ENCODE results near the gene STOX2. TPM values are rescaled to one million over a fixed set of nuclear protein-coding genes. Genes with fewer than 3 reads are reported as not detected.

Gene STOX2
- total RNA-seq, 1 donor from 2014 or later, result 2.5 TPM

- H3K27me3 ChIP-seq (ENCODE audit: insufficient read depth, low read length), result no peaks in the 10 kb centered on the region
- H3K4me2 ChIP-seq (ENCODE audit: low read length), result no peak overlapping the region
- H3K79me2 ChIP-seq (ENCODE audit: insufficient read depth, low read length), result no peaks in the 10 kb centered on the region
- H3K9me3 ChIP-seq (ENCODE audit: insufficient read depth, low read depth, low read length), result no peaks in the 10 kb centered on the region
- no peak overlapping the region for H3K4me3 Mint-ChIP-seq (ENCODE audit: unreplicated experiment)
- no peak for DNase-seq (ENCODE audit: low read depth)
- H3K36me3 Mint-ChIP-seq (ENCODE audit: low read depth, unreplicated experiment), result no peaks in the 10 kb centered on the region
- FAIRE-seq, result no peak
- H3K9me3 Mint-ChIP-seq (ENCODE audit: unreplicated experiment), result peaks cover 2% of the 10 kb centered on the region
- no peaks in the 10 kb centered on the region for H4K20me1 ChIP-seq (ENCODE audit: insufficient read depth, low read length)
- no peak for TF ChIP-seq CTCF (IDR thresholded peaks at IDR 0.05; ENCODE audit: insufficient read depth, low read depth, low read length)
- no peak for TF ChIP-seq EZH2 (IDR thresholded peaks at IDR 0.05; ENCODE audit: insufficient read depth, low read length)
- H3K27ac ChIP-seq (ENCODE audit: low read depth, low read length), result no peak overlapping the region
- H3K4me3 ChIP-seq (ENCODE audit: insufficient read depth, low read depth, low read length), result no peak overlapping the region
- H3K27me3 Mint-ChIP-seq (ENCODE audit: low read depth, unreplicated experiment), result peaks cover 18% of the 10 kb centered on the region
- H3K4me1 ChIP-seq (ENCODE audit: insufficient read depth, low read length), result no peaks in the 10 kb centered on the region
- no peaks in the 10 kb centered on the region for H3K4me1 Mint-ChIP-seq (ENCODE audit: low read depth, unreplicated experiment)
- H3K27ac Mint-ChIP-seq (ENCODE audit: unreplicated experiment), result no peak overlapping the region
- H3K9ac ChIP-seq (ENCODE audit: low read length), result no peak overlapping the region
- no peak overlapping the region for H2AFZ ChIP-seq (ENCODE audit: low read depth, low read length)
- H3K36me3 ChIP-seq (ENCODE audit: insufficient read depth, low read length), result no peaks in the 10 kb centered on the region
These were observed 159.8 kb downstream of the STOX2 start for GRCh38 chr4:184064877-184065276.

- Mint-ChIP-seq H3K4me3 (ENCODE audit: unreplicated experiment) (no peak overlapping the region), H3K36me3 (ENCODE audit: low read depth, unreplicated experiment) (no peaks in the 10 kb centered on the region), H3K27me3 (ENCODE audit: low read depth, unreplicated experiment) (peaks cover 18% of the 10 kb centered on the region), H3K4me1 (ENCODE audit: low read depth, unreplicated experiment) (no peaks in the 10 kb centered on the region), H3K27ac (ENCODE audit: unreplicated experiment) (no peak overlapping the region), H3K9me3 (ENCODE audit: unreplicated experiment) (peaks cover 2% of the 10 kb centered on the region)
- FAIRE-seq, result no peak
- H3K9me3 ChIP-seq (ENCODE audit: insufficient read depth, low read depth, low read length), result no peaks in the 10 kb centered on the region
- no peaks in the 10 kb centered on the region for H3K4me1 ChIP-seq (ENCODE audit: insufficient read depth, low read length)
- no peaks in the 10 kb centered on the region for H4K20me1 ChIP-seq (ENCODE audit: insufficient read depth, low read length)
- no peak for TF ChIP-seq EZH2 (IDR thresholded peaks at IDR 0.05; ENCODE audit: insufficient read depth, low read length)
- TF ChIP-seq CTCF (IDR thresholded peaks at IDR 0.05; ENCODE audit: insufficient read depth, low read depth, low read length), result no peak
- H3K9ac ChIP-seq (ENCODE audit: low read length), result no peak overlapping the region
- H2AFZ ChIP-seq (ENCODE audit: low read depth, low read length), result no peak overlapping the region
- no peak overlapping the region for H3K27ac ChIP-seq (ENCODE audit: low read depth, low read length)
- H3K36me3 ChIP-seq (ENCODE audit: insufficient read depth, low read length), result no peaks in the 10 kb centered on the region
- DNase-seq (ENCODE audit: low read depth), result no peak
- no peaks in the 10 kb centered on the region for H3K27me3 ChIP-seq (ENCODE audit: insufficient read depth, low read length)
- H3K4me3 ChIP-seq (ENCODE audit: insufficient read depth, low read depth, low read length), result no peak overlapping the region
- H3K4me2 ChIP-seq (ENCODE audit: low read length), result no peak overlapping the region
- H3K79me2 ChIP-seq (ENCODE audit: insufficient read depth, low read length), result no peaks in the 10 kb centered on the region
These were observed 161.6 kb downstream of the STOX2 start for GRCh38 chr4:184066584-184067300.

- H4K20me1 ChIP-seq (ENCODE audit: insufficient read depth, low read length), result no peaks in the 10 kb centered on the region
- no peak for FAIRE-seq
These were observed 162.9 kb downstream of the STOX2 start for GRCh38 chr4:184067931-184068554.

More at GRCh38 chr4:184067931-184068554, 162.9 kb downstream of the STOX2 start:
- Histone ChIP-seq H3K4me1 (ENCODE audit: insufficient read depth, low read length) (no peaks in the 10 kb centered on the region), H3K9me3 (ENCODE audit: insufficient read depth, low read depth, low read length) (no peaks in the 10 kb centered on the region), H3K9ac (ENCODE audit: low read length) (no peak overlapping the region), H3K4me3 (ENCODE audit: insufficient read depth, low read depth, low read length) (no peak overlapping the region), H3K27me3 (ENCODE audit: insufficient read depth, low read length) (no peaks in the 10 kb centered on the region), H3K27ac (ENCODE audit: low read depth, low read length) (no peak overlapping the region), H3K36me3 (ENCODE audit: insufficient read depth, low read length) (no peaks in the 10 kb centered on the region), H3K4me2 (ENCODE audit: low read length) (no peak overlapping the region), H3K79me2 (ENCODE audit: insufficient read depth, low read length) (no peaks in the 10 kb centered on the region), H2AFZ (ENCODE audit: low read depth, low read length) (no peak overlapping the region)
- Mint-ChIP-seq H3K36me3 (ENCODE audit: low read depth, unreplicated experiment) (no peaks in the 10 kb centered on the region), H3K27me3 (ENCODE audit: low read depth, unreplicated experiment) (peaks cover 18% of the 10 kb centered on the region), H3K4me3 (ENCODE audit: unreplicated experiment) (no peak overlapping the region), H3K4me1 (ENCODE audit: low read depth, unreplicated experiment) (no peaks in the 10 kb centered on the region), H3K27ac (ENCODE audit: unreplicated experiment) (no peak overlapping the region), H3K9me3 (ENCODE audit: unreplicated experiment) (peaks cover 5% of the 10 kb centered on the region)
- TF ChIP-seq CTCF (IDR thresholded peaks at IDR 0.05; ENCODE audit: insufficient read depth, low read depth, low read length) (no peak), EZH2 (IDR thresholded peaks at IDR 0.05; ENCODE audit: insufficient read depth, low read length) (no peak)
- DNase-seq (ENCODE audit: low read depth), result no peak
